HTERT RPE-1 (cell line): ENCODE data around the gene ZSCAN26.
"Not testable (repeated sequence)": the region's sequence is repeated elsewhere in the genome, so short reads cannot be mapped to it uniquely, and the experiment has no call there.

Source experiments
- in situ Hi-C: fragments of 300-500 bp; cut with MboI; formaldehyde crosslinking; loops from 4 replicates; pipeline ENCODE4 v1.14.3; 2020; ENCODE audit warnings: low sequenced_read_pairs

Gene ZSCAN26

DNA sequence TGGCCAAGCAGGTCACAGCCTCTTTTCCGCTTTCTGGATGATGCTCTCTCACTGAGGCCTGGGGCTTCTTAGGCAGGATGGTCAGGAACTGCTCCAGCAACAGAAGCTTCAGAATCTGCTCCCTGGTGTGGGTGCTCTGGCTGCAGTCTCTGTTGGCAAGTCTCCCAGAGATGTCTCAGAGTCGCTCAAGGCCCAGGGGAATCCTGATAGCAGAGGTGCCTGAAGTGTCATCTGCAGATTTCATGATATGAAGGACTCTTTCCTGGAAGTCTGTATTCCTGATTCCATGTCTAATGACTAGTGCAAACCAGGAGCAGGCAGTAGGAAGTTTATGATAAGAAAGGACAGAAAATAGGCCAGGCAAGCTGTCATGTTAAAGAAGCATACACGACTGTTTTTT, 48.7 kb downstream of the ZSCAN26 start:
- in situ Hi-C loops: no loop called here

DNA sequence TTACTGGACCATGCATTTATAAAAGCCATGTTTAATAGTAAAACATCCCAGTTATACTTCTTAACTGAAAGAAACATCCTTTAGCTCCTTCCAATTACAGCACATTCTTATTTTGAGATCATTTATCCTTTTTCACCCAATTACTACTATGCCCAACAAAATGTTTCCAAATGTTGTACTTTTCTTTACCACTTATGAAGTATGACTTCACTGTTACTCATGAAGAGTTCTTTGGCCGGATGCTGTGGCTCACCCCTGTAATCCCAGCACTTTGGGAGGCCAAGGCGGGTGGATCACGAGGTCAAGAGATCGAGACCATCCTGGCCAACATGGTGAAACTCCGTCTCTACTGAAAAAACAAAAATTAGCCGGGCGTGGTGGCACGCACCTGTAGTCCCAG, 50.9 kb downstream of the ZSCAN26 start:
- in situ Hi-C loops: not testable (repeated sequence)

GRCh38 chr6:28322661-28323060, 55.7 kb downstream of the ZSCAN26 start:
- in situ Hi-C loops: no loop called here

DNA sequence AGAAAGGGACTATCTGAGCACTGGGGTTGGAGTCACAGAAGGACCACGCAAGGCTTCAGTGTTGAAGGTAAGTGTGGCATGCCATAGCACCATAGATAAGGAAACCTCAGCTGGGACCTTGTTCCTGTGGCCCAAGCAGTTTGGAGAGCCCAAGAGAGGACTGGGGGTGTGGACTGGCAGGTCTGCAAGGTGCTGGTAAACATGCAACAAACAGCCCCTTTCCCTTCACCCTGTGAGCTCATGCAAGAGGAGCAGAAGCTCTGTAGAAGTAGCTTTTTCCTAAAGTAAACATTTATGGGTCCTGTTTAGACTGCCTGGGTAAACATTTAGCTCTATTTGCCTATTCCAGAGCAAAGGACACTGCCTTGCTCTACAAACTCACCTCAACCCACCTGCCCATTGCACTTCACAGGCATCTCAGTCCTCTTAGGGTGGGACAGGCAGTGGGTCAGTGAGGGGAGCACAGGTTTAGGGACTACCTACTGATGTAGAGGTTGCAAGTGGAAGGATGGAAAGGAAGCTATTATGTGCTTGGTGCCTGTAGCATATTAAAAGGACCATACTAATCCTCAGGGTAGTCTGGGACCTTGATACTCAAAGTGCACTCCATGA, 57.0 kb downstream of the ZSCAN26 start:
- in situ Hi-C loops: no loop called here

DNA sequence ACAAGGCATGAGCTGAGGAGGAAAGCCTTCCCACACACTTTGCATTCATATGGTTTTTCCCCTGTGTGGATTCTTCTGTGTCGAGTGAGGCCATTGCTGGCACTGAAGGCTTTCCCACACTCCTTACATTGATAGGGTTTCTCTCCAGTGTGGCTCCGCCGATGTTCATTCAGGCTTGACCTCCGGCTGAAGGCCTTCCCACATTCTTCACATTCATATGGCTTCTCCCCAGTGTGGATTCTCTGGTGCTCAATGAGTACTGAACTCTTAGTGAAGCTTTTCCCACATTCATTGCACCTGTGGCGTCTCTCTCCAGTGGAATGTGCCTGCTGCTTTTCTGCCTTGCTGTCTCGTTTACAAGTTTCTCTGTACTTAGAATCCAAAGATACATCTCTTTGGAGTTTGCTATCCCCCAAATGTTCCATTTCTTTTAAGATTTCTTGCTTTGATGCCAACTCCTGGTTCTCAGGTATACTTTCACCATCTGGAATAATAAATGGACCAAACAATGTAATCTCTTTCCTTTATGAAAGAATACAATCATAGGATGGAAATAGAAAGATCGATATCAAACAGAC, 59.5 kb downstream of the ZSCAN26 start:
- in situ Hi-C loops: no loop called here
